ENCODE results near the gene SYPL1. TPM values are rescaled to one million over a fixed set of nuclear protein-coding genes. Genes with fewer than 3 reads are reported as not detected.

The SYPL1 gene
- total RNA-seq, 1 experiment from 2014 or later = 78.0 TPM

GRCh38 chr7:106121189-106121810 lies 9.2 kb upstream of the SYPL1 start:
- H3K9me2 ChIP-seq (ENCODE audit: insufficient read depth) = no peaks in the 10 kb centered on the region
- H3K4me2 ChIP-seq (ENCODE audit: low read length) = no peak overlapping the region
- peaks cover 0 to 8% of the 10 kb centered on the region in 2 experiments; a peak in 2 of 4 replicates for H3K4me1 ChIP-seq (ENCODE audit: control insufficient read depth in 1 of 2, insufficient read depth in 2 of 2, low read length in 2 of 2)
- no TSS peak for BruUV-seq (replicated peaks)
- no peaks in the 10 kb centered on the region for H3K27me3 ChIP-seq (ENCODE audit: insufficient read depth, low read length)
- no peak for ATAC-seq
- ChIA-PET POLR2A (no interaction called here), RAD21 (ENCODE audit: low non-redundant PET in 1 of 2, low total read pairs in 2 of 2, uncharacterized antibody in 2 of 2, unreplicated experiment in 2 of 2) (no interaction called here), CTCF (interaction anchor here (0.6 kb wide), 1 partner anchor 9 kb away, joined by 7 read pairs; the partner anchor contains the start of gene SYPL1)
- no peaks in the 10 kb centered on the region for H4K20me1 ChIP-seq (ENCODE audit: insufficient read depth)
- intact Hi-C loops (cut with micrococcal nuclease) = no loop called here
- no peaks in the 10 kb centered on the region for H3K36me3 ChIP-seq (ENCODE audit: control insufficient read depth in 1 of 2, insufficient read depth in 2 of 2, low read length in 2 of 2)
- no peak overlapping the region for H3K4me3 ChIP-seq (replicated peaks in 1 of 2; ENCODE audit: low read depth in 1 of 2, low read length in 2 of 2)
- no peak overlapping the region for H3K27ac ChIP-seq (ENCODE audit: low read depth, low read length)
- no peaks in the 10 kb centered on the region for H3K79me2 ChIP-seq (ENCODE audit: insufficient read depth, low read length)
- no peak for DNase-seq (ENCODE audit: low read depth, low spot score)
- no peak overlapping the region for H2AFZ ChIP-seq (ENCODE audit: low read depth, low read length, poor library complexity, severe bottlenecking)
- no peaks in the 10 kb centered on the region for H3K9me3 ChIP-seq (ENCODE audit: control insufficient read depth in 1 of 2, insufficient read depth in 1 of 2, low read depth in 1 of 2, low read length in 2 of 2)
- H3K9ac ChIP-seq (ENCODE audit: low read length) = no peak overlapping the region
- TF ChIP-seq RAD21 (IDR thresholded peaks at IDR 0.05; ENCODE audit: low read depth) (no peak), ZNF274 (IDR thresholded peaks at IDR 0.05; ENCODE audit: low read depth, low read length) (no peak), REST (IDR thresholded peaks at IDR 0.05; ENCODE audit: low read depth) (no peak), ZBTB33 (IDR thresholded peaks at IDR 0.05; ENCODE audit: extremely low read depth, insufficient replicate concordance, low read length) (no peak), SIN3A (IDR thresholded peaks at IDR 0.05; ENCODE audit: low read depth) (no peak), ELF1 (IDR thresholded peaks at IDR 0.05; ENCODE audit: borderline replicate concordance, low read depth) (no peak), EZH2 (IDR thresholded peaks at IDR 0.05) (no peak), SP1 (IDR thresholded peaks at IDR 0.05; ENCODE audit: low read depth) (no peak), TCF7L2 (IDR thresholded peaks at IDR 0.05; ENCODE audit: borderline replicate concordance, extremely low read depth, insufficient read depth, insufficient read length) (no peak), ATF3 (IDR thresholded peaks at IDR 0.05) (no peak), CEBPB (IDR thresholded peaks at IDR 0.05; ENCODE audit: low read depth) (no peak), CBX3 (IDR thresholded peaks at IDR 0.05; ENCODE audit: low read depth) (no peak), MAX (IDR thresholded peaks at IDR 0.05) (no peak), SRF (IDR thresholded peaks at IDR 0.05; ENCODE audit: low read depth) (no peak), JUND (IDR thresholded peaks at IDR 0.05) (no peak), YY1 (IDR thresholded peaks at IDR 0.05; ENCODE audit: extremely low read depth, insufficient replicate concordance, low read depth, low read length) (no peak), POLR2AphosphoS5 (IDR thresholded peaks at IDR 0.05; ENCODE audit: low read depth, low read length) (no peak), ZFX (IDR thresholded peaks at IDR 0.05) (no peak)

All from HCT116 (cell line).